ENCODE measurements around the gene KCNC4.

KCNC4 gene

GRCh38 chr1:110189181-110189580 is 20.9 kb upstream of the KCNC4 start:
- no peak for DNase-seq (ENCODE audit: low read depth)

- DNase-seq (ENCODE audit: low read depth), result no peak
These were observed 19.7 kb upstream of the KCNC4 start for GRCh38 chr1:110190282-110190929.

DNA sequence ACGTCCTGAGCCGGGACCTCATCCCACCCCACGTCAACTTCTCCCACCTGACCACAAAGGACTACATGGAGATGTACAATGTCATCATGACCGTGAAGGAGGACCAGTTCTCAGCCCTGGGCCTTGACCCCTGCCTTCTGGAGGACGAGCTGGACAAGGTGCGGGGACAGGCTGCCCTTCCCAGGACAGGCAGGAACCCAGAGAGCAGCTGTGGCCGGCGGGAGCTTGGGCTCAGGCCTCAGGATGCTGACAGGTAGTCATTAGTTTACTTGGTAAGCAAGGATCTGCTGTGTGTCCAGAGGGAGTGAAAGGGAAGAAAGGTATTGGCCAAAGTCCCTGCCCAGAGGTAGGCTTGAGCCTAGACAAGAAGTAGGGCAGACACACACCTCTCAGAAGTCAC is 17.6 kb upstream of the KCNC4 start:
- DNase-seq (ENCODE audit: low read depth), result no peak

DNA sequence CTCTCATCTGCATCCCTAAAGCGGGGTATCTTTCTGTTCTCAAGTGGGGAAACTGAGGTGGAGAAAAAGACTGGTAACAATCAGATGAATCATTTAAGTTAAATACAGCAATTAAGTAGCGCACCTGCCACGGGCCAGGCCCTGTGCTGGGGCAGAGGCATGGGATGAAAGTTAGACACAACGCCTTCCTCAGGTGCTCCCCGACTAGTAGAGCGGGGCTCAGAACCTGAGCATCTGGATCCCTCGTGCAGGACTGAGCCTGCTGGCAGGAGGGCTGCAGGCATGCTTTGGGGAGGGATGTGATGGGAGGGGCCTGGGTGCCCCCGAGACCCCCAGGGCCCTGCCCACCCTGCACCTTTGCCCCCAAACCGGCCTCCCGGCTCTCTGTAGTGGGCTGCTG is 14.9 kb upstream of the KCNC4 start:
- no peak for DNase-seq (ENCODE audit: low read depth)

DNA sequence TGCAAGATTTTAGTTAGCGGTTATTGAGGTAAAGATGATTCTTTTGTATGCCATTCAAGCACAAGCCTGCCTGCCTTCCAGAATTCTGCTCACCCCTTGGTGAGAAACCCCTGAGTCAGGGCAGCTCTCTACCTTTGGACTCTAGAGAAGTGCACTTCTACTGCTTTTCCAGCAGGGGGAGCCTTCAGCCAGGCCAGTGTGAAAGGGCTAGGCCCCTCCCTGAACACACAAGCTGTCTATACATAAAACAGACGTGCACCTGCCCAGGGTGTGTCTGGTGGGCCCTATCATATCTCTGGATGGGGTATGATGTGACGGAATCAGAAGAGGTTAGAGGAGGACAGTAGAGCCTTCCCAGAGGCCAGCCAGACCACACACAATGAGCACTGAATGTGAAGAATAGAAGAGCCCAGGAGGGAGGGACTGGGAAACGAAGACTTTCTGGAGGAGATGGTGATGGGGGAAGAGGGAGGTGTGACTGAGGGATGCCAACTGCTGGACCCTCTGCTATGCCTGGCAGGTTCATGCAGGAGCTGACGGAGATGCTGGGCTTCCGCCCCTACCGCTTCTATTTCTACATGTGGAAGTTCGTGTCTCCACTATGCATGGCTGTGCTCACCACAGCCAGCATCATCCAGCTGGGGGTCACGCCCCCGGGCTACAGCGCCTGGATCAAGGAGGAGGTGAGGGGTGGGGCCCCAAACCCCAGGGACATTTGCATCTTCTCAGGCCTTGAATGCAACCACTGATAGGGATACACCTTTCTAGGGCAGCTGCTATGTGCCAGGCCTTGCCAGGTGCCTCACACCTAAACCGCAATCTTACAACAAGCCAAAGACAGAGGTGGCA is 13.0 kb upstream of the KCNC4 start:
- peak; percentile 29 for DNase-seq (ENCODE audit: low read depth)

- DNase-seq (ENCODE audit: low read depth), result no peak
These were observed 12.0 kb upstream of the KCNC4 start for GRCh38 chr1:110197905-110198629.

- DNase-seq (ENCODE audit: low read depth), result no peak
These were observed 11.4 kb upstream of the KCNC4 start for GRCh38 chr1:110198746-110199145.

- DNase-seq (ENCODE audit: low read depth), result no peak
These were observed 9.9 kb upstream of the KCNC4 start for GRCh38 chr1:110200190-110200589.

DNA sequence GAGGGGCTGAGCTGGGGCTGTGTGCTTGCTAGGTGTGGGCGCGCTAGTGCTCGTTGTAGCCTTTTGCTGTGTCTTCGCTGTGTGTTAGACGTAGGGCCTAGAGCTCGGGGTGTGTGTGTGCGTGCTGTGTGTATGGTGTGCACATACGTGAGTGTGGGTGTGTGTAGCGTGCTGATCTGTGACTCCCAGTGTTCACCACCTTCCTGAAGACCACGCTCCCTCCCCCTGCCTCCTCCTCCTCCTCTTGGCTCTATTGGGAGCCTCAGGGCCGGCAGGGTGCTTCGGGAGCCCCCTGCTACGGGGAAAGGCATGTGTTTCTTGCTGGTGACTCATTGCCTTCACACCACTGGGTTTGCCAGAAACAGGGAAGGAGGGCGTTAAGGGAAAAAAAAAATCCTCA is 9.4 kb upstream of the KCNC4 start:
- no peak for DNase-seq (ENCODE audit: low read depth)

DNA sequence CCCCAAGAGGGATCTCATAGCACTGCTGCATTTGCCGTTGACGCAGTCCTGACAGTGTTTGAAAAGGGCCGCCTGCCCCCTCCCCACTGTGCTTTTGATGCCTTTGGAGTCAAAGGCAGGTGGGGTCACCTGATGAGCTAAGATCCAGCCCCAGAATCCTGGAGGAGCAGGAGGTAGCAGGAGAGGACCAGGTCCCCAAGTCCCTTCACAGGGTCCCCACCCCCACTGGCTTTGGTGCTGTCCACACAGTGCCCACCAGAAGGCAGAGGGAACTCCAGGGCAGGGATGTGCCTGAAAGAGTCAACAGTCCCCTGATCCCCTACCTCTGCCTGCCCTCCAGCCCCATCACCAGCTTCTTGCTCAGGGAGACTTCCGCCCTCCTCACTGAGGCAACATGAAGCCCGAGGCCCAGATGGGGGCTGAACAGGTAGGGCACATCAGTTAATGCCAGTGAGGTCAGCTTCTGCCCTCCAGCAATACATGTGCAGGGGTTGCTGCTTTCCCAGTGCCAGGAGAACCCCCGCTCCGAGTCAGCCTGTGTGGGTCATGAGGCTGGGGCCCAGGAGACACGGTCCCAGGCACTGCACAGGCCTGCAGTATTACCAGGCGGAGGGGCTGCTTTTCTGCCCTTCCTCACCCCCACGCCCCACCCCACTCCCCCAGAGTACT is 8.8 kb upstream of the KCNC4 start:
- no peak for DNase-seq (ENCODE audit: low read depth)

DNA sequence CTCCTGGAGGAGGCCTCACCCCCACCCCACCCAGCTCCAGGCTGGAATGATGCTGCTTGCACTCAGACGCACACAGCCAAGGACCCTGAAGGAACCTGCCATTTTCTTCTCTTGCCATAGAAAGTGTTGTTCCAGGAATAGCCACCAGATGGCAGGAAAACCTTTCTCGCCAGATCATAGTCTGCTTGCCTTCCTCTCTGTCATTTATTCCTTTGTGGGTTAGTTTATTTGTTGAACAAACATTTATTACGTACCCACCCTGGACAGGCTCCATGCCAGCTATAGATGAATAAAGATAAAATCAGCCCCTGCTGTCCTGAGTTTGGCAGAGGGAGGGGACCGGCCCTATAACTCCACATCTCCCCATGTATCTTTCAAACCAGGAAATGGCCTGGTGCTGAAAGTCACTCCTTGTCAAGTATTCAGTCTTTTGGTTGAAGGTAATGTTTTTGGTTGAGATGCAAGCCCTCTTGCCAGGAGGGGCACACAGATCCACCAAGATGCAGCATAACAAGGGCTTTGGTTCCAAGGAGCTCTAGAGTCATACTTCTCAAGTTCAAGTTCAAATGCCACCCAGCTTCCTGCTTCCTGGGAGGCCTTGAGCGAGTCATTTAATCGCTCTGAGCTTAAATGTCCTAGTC is 7.0 kb upstream of the KCNC4 start:
- DNase-seq (ENCODE audit: low read depth), result peak; percentile 45

DNA sequence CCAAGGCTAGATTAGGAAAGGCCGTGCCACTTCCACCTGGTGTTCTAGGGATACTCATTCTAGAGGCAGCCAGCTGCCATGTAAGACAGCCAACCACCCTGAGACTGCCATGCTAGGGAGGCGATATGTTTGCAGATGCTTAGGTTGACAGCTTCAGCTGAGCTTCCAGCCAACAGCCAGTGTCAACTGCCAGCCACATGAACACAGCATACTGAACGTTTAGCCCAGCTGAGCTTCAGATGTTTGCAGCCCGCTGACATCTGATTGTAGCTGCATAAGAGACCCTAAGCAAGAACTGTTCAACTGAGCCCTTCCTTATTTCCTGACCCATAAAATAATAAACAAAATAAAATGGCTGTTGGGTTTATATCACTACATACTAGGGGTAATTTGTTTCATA is 5.0 kb upstream of the KCNC4 start:
- no peak for DNase-seq (ENCODE audit: low read depth)

GRCh38 chr1:110205591-110206155 is 4.4 kb upstream of the KCNC4 start:
- DNase-seq (ENCODE audit: low read depth), result no peak

DNA sequence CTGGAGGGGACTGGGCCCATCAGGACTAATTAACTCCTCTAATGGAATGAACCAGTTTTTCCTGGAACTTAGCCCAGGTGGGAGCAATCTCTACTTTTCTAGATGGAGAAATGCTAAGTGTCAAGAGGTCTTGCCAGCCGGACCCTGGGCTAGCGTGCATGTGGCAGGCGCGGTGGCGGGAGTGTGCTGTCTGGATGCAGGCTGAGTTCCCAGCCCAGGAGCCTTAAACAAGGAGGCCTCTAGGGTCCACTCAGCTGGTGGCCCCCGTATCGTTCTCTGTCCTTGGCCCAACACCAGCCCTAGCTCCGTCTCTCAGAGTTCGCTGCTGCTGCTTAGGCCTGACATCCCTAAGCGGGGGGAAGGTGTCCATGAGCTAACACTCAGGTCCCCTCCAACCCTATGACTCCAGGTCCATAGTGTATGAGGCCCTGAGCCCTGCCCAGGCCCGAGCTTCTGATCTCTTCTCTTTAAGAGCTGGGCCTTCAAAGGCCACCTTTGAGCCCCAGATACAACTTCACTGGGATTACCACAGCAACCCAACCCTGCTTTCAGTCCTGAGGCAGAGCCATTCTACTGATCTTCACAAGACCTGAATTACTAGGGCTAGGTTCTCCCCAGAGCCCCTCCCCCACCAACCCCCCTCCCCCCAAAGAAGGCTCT is 3.7 kb upstream of the KCNC4 start:
- DNase-seq (ENCODE audit: low read depth), result no peak

GRCh38 chr1:110207831-110208230 is 2.3 kb upstream of the KCNC4 start:
- peak; percentile 74 for DNase-seq (ENCODE audit: low read depth)

- no peak for DNase-seq (ENCODE audit: low read depth)
These were observed 1.0 kb upstream of the KCNC4 start for GRCh38 chr1:110208916-110209645.

DNA sequence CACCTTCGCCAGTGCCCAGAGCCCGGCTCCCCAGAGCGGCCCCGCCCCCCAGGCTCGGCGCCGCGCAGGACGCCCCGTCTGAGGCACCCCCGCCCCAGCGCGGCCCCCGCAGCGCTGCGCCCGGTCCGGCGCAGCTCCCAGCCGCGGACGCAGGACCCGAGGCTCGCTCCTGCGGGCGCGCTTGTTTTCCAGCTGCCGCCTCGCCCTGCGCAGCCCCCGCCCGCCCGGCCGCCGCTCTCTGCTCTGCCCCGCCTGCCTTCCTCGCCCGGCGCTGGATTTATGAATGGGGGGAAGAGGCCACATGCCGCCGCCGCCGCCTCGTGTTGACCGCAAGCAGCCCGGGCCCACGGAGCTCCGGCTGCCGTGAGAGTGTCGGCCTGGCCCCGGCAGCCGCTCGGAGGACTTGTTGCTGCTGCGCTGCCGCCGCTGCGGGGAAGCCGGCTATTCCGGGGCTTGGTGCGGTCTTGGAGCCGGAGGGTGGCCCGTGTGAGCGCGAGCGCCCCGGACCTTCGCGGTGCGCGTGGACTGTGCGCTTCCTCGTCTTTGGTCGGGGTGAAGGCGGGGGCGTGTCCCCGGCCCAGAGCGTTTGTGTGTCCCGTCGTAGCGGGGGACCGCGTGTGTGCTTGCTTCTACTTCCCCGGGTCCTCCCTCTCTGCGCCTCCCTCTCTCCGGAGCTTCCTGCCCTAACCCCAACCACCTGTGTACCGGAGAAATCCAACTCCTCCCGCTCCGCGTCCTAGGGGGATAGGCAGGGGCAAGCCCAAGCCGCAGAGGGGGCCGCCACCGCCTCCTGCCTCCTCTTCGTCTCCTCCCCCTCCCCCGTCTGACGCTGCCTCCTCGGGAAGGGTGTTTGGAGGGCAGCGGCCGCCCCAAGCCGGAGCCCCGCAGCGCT is 736 bp downstream of the KCNC4 start:
- peak; percentile 38 for DNase-seq (ENCODE audit: low read depth)

DNA sequence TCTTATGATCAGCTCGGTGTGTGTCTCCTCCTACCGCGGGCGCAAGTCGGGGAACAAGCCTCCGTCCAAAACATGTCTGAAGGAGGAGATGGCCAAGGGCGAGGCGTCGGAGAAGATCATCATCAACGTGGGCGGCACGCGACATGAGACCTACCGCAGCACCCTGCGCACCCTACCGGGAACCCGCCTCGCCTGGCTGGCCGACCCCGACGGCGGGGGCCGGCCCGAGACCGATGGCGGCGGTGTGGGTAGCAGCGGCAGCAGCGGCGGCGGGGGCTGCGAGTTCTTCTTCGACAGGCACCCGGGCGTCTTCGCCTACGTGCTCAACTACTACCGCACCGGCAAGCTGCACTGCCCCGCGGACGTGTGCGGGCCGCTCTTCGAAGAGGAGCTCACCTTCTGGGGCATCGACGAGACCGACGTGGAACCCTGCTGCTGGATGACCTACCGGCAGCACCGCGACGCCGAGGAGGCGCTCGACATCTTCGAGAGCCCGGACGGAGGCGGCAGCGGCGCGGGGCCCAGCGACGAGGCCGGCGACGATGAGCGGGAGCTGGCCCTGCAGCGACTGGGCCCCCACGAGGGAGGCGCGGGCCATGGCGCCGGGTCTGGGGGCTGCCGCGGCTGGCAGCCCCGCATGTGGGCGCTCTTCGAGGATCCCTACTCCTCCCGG is 1.5 kb downstream of the KCNC4 start:
- peak; percentile 16 for DNase-seq (ENCODE audit: low read depth)

Data from activated T-cell treated with anti-CD3 and anti-CD28 coated beads for 1 hour (primary cell).